IMR-90 (cell line): Measurements from ENCODE around the gene PRKACA.

Experiments
- CEBPB ChIP-seq: IDR thresholded peaks from 2 replicates; pipeline ENCODE4 v1.6.1; 2012; ENCODE audit warnings: low read depth, low read length, improper control_type of control experiment
- CTCF ChIP-seq: conservative IDR thresholded peaks from 2 replicates; pipeline ENCODE4 v1.5.1; 2012; ENCODE audit warnings: mild to moderate bottlenecking, low read depth, low read length, improper control_type of control experiment
- ELK1 ChIP-seq: fragments of 150-350 bp; IDR thresholded peaks from 2 replicates; pipeline ENCODE4 v1.6.1; 2016; ENCODE audit warnings: low read depth, mild to moderate bottlenecking, low read length, moderate library complexity, borderline replicate concordance
- MAFK ChIP-seq: IDR thresholded peaks from 2 replicates; pipeline ENCODE4 v1.6.1; 2012; ENCODE audit warnings: low read depth, low read length, improper control_type of control experiment
- MAZ ChIP-seq: IDR thresholded peaks from 2 replicates; pipeline ENCODE4 v1.6.1; 2012; ENCODE audit warnings: low read depth, mild to moderate bottlenecking, low read length, improper control_type of control experiment, moderate library complexity, borderline replicate concordance
- POLR2A ChIP-seq: IDR thresholded peaks from 2 replicates; pipeline ENCODE4 v1.6.1; 2012; ENCODE audit warnings: mild to moderate bottlenecking, low read depth, low read length
- RAD21 ChIP-seq: IDR thresholded peaks from 2 replicates; pipeline ENCODE4 v1.6.1; 2012; ENCODE audit warnings: low read length, improper control_type of control experiment
- RFX5 ChIP-seq: IDR thresholded peaks from 2 replicates; pipeline ENCODE4 v1.8.0; 2012; ENCODE audit warnings: low read depth, mild to moderate bottlenecking, low read length, moderate library complexity
- SMC3 ChIP-seq: fragments of 150-350 bp; IDR thresholded peaks from 2 replicates; pipeline ENCODE4 v1.6.1; 2016; ENCODE audit warnings: low read depth, mild to moderate bottlenecking, antibody characterized with exemption, low read length, moderate library complexity

GRCh38 chr19:14078411-14078810 is 39.2 kb downstream of the PRKACA start:
- TF ChIP-seq CTCF (no peak), POLR2A (no peak), MAZ (no peak), ELK1 (no peak), CEBPB (no peak), RFX5 (no peak), RAD21 (no peak), SMC3 (no peak), MAFK (no peak)
